Measurements from ENCODE around the gene SMYD4.

- no peak for TF ChIP-seq CTCF (IDR thresholded peaks at IDR 0.05)
- no peak for TF ChIP-seq POLR2A (IDR thresholded peaks at IDR 0.05)
- no peak for TF ChIP-seq EP300 (IDR thresholded peaks at IDR 0.05)
Measured at GRCh38 chr17:1767358-1767757, 62.3 kb downstream of the SMYD4 start.
